Measurements from ENCODE around the gene GFPT2. TPM values are rescaled to one million over a fixed set of nuclear protein-coding genes. Genes with fewer than 3 reads are reported as not detected.
A peak's percentile ranks its signal among the peaks of the same experiment; 100 is the strongest.

Gene GFPT2
- total and polyA plus RNA-seq, 9 donors, result 18.5 to 135 (median 41.5) TPM

GRCh38 chr5:180313677-180314505 lies 39.2 kb downstream of the GFPT2 start:
- H3K4me3 ChIP-seq, result no peak overlapping the region
- H3K27me3 ChIP-seq, result no peaks in the 10 kb centered on the region
- no peak for TF ChIP-seq CTCF (IDR thresholded peaks at IDR 0.05)
- no peak for TF ChIP-seq POLR2A (IDR thresholded peaks at IDR 0.05)
- no peak for TF ChIP-seq EP300 (IDR thresholded peaks at IDR 0.05)
- 65 to 96% (median 74%) methylated on average over 50 of the region's 50 CpGs for WGBS, 3 donors
- peak in 3 of 5 donors; percentile 43 to 83 (median 56) for DNase-seq
- H3K36me3 ChIP-seq, result no peaks in the 10 kb centered on the region
- H3K27ac ChIP-seq, result no peak overlapping the region
- no peaks in the 10 kb centered on the region for H3K9me3 ChIP-seq
- no peaks in the 10 kb centered on the region for H3K4me1 ChIP-seq (ENCODE audit: insufficient read depth)
- intact Hi-C loops (cut with DNase I), result no loop called here

- H3K4me3 ChIP-seq, result no peak overlapping the region
- intact Hi-C loops (cut with DNase I), result no loop called here
- H3K27ac ChIP-seq, result no peak overlapping the region
- H3K36me3 ChIP-seq, result no peaks in the 10 kb centered on the region
- no peak for TF ChIP-seq CTCF (IDR thresholded peaks at IDR 0.05)
- TF ChIP-seq POLR2A (IDR thresholded peaks at IDR 0.05), result no peak
- TF ChIP-seq EP300 (IDR thresholded peaks at IDR 0.05), result no peak
- H3K9me3 ChIP-seq, result no peaks in the 10 kb centered on the region
- no peaks in the 10 kb centered on the region for H3K4me1 ChIP-seq (ENCODE audit: insufficient read depth)
- H3K27me3 ChIP-seq, result no peaks in the 10 kb centered on the region
- WGBS, 3 donors, result 81 to 91% (median 90%) methylated on average over 11 of the region's 11 CpGs
- DNase-seq, result no peak
These were observed 41.9 kb downstream of the GFPT2 start for GRCh38 chr5:180311216-180311615.

- DNase-seq, result no peak
- Histone ChIP-seq H3K4me1 (ENCODE audit: insufficient read depth) (no peaks in the 10 kb centered on the region), H3K9me3 (no peaks in the 10 kb centered on the region), H3K27me3 (no peaks in the 10 kb centered on the region), H3K27ac (no peak overlapping the region), H3K4me3 (no peak overlapping the region), H3K36me3 (no peaks in the 10 kb centered on the region)
- WGBS, 3 donors, result 90 to 97% (median 91%) methylated on average over 7 to 8 of the region's 8 CpGs
- intact Hi-C loops (cut with DNase I), result no loop called here
- TF ChIP-seq CTCF (IDR thresholded peaks at IDR 0.05) (no peak), EP300 (IDR thresholded peaks at IDR 0.05) (no peak), POLR2A (IDR thresholded peaks at IDR 0.05) (no peak)
These were observed 46.3 kb downstream of the GFPT2 start for GRCh38 chr5:180306796-180307195.

GRCh38 chr5:180305481-180305880 lies 47.7 kb downstream of the GFPT2 start:
- no peak for TF ChIP-seq EP300 (IDR thresholded peaks at IDR 0.05)
- TF ChIP-seq POLR2A (IDR thresholded peaks at IDR 0.05), result no peak
- no peak for TF ChIP-seq CTCF (IDR thresholded peaks at IDR 0.05)
- H3K36me3 ChIP-seq, result no peaks in the 10 kb centered on the region
- no peak overlapping the region for H3K4me3 ChIP-seq
- intact Hi-C loops (cut with DNase I), result no loop called here
- DNase-seq, result no peak
- no peaks in the 10 kb centered on the region for H3K27me3 ChIP-seq
- 68 to 73% (median 72%) methylated on average over 12 of the region's 12 CpGs for WGBS, 3 donors
- H3K27ac ChIP-seq, result no peak overlapping the region
- no peaks in the 10 kb centered on the region for H3K9me3 ChIP-seq
- no peaks in the 10 kb centered on the region for H3K4me1 ChIP-seq (ENCODE audit: insufficient read depth)
